ENCODE results near the gene KLLN.
A peak's percentile ranks its signal among the peaks of the same experiment; 100 is the strongest.

Gene KLLN

DNA sequence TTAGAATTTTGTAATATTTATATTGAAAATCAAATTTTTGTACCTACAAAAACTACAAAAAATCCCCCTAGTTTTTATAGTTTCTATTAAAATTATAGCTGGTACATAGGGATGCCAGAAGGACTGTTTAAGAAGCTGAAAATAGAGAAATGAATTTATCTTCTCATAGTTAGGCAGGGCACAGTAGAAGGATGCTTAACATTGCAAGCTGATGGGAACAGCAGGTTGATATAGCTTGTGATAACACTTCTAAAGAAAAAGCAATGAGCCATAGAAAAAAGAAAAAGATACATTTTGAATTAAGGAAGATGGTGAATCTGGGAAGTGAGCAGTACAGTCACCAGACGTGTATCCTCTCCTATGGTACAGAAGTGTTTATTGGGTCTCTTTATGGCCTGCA, 32.1 kb upstream of the KLLN start:
- WGBS: 100% methylated on average over 1 of the region's 1 CpG
- Histone ChIP-seq H3K4me2 (ENCODE audit: low read length, poor library complexity, severe bottlenecking) (no peak overlapping the region), H3K4ac (ENCODE audit: low read depth in 1 of 2, low read length in 2 of 2) (no peak overlapping the region)

DNA sequence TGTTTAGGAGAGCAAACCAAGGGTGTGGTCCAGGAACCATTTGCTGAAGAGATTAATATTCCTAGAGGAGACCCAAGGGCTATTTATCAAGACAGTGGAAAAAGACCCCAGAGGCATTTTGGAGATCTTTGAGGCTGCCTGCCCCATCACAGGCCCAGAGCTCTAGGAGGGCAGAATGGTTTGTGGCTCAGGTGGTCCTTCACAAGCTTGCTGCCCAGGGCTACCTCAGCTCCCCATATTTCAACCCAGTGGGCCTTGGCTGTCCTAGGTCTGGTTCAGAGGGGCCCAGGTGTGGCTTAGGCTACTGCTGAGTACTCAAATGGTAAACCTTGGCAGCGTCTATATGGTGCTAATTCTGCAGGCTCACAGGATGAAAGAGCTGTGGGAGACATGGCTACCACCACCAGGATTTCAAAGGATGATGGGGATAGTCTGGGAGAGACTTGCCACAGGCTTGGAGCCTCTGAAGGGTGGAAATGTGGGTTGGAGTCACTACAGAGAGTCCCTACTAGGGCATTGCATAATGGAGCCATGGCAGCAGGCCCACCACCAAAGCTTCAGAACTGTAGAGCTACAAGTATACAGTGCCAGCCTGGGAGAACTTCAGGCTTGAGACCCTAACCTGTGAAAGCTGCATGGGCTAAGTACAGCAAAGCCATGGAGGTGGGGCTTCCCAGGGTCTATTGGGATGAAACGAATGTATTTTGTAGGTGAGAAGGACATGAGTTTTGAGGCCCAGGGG, 24.4 kb upstream of the KLLN start:
- Histone ChIP-seq H4K8ac (ENCODE audit: low read length) (no peak overlapping the region), H3K4me2 (ENCODE audit: low read length, poor library complexity, severe bottlenecking) (no peak overlapping the region), H3K4me3 (ENCODE audit: insufficient read depth in 1 of 2, low read depth in 1 of 2, low read length in 2 of 2) (no peak overlapping the region), H3K79me1 (replicated peaks; ENCODE audit: low read length, poor library complexity, severe bottlenecking) (peaks cover 17% of the 10 kb centered on the region), H3K23ac (ENCODE audit: low read length in 2 of 2) (peak overlapping the region in 1 of 2 experiments; percentile 42), H2BK120ac (ENCODE audit: low read depth, low read length) (no peak overlapping the region), H3K4me1 (ENCODE audit: control insufficient read depth, insufficient read depth, low read depth, low read length) (no peaks in the 10 kb centered on the region), H3K9me3 (ENCODE audit: control insufficient read depth, low read length) (peaks cover 9% of the 10 kb centered on the region), H2AK5ac (ENCODE audit: low read length, severe bottlenecking) (no peak overlapping the region), H3K27ac (ENCODE audit: low read length, poor library complexity, severe bottlenecking) (no peak overlapping the region), H2BK5ac (ENCODE audit: low read depth, low read length, poor library complexity, severe bottlenecking) (no peak overlapping the region), H3K14ac (ENCODE audit: low read length in 2 of 2) (no peak overlapping the region), H2BK15ac (ENCODE audit: low read depth, poor library complexity, severe bottlenecking) (no peak overlapping the region), H4K91ac (ENCODE audit: low read length) (no peak overlapping the region), H3K36me3 (ENCODE audit: control insufficient read depth in 1 of 2, insufficient read depth in 2 of 2, low read depth in 1 of 2, low read length in 2 of 2) (peaks cover 7 to 55% of the 10 kb centered on the region in 2 experiments), H2AFZ (ENCODE audit: low read depth, low read length) (no peak overlapping the region), H2BK12ac (ENCODE audit: low read length in 2 of 2) (no peak overlapping the region), H3K4ac (ENCODE audit: low read depth in 1 of 2, low read length in 2 of 2) (no peak overlapping the region), H3K9ac (ENCODE audit: low read length) (no peak overlapping the region), H3K18ac (ENCODE audit: low read depth in 1 of 2, low read length in 2 of 2) (no peak overlapping the region), H3K27me3 (ENCODE audit: control insufficient read depth in 1 of 2, insufficient read depth in 1 of 2, low read length in 2 of 2) (no peaks in the 10 kb centered on the region)
- no peak for DNase-seq
- 93% methylated on average over 2 of the region's 2 CpGs for WGBS

More for the DNA sequence above, 32.1 kb upstream of the KLLN start:
- H2AFZ ChIP-seq (ENCODE audit: low read depth, low read length): no peak overlapping the region
- no peak overlapping the region for H4K91ac ChIP-seq (ENCODE audit: low read length)
- H3K79me1 ChIP-seq (replicated peaks; ENCODE audit: low read length, poor library complexity, severe bottlenecking): peaks cover 5% of the 10 kb centered on the region
- H3K9ac ChIP-seq (ENCODE audit: low read length): no peak overlapping the region
- no peak overlapping the region for H2BK15ac ChIP-seq (ENCODE audit: low read depth, poor library complexity, severe bottlenecking)
- H3K4me1 ChIP-seq (ENCODE audit: control insufficient read depth, insufficient read depth, low read depth, low read length): peaks cover 1% of the 10 kb centered on the region
- no peak for DNase-seq
- no peak overlapping the region for H2BK120ac ChIP-seq (ENCODE audit: low read depth, low read length)
- H3K4me3 ChIP-seq (ENCODE audit: insufficient read depth in 1 of 2, low read depth in 1 of 2, low read length in 2 of 2): no peak overlapping the region
- no peak overlapping the region for H2BK5ac ChIP-seq (ENCODE audit: low read depth, low read length, poor library complexity, severe bottlenecking)
- no peaks in the 10 kb centered on the region for H3K9me3 ChIP-seq (ENCODE audit: control insufficient read depth, low read length)
- no peak overlapping the region for H2BK12ac ChIP-seq (ENCODE audit: low read length in 2 of 2)
- no peak overlapping the region for H3K18ac ChIP-seq (ENCODE audit: low read depth in 1 of 2, low read length in 2 of 2)
- H3K27me3 ChIP-seq (ENCODE audit: control insufficient read depth in 1 of 2, insufficient read depth in 1 of 2, low read length in 2 of 2): no peaks in the 10 kb centered on the region
- H3K23ac ChIP-seq (ENCODE audit: low read length in 2 of 2): no peak overlapping the region
- H3K14ac ChIP-seq (ENCODE audit: low read length in 2 of 2): no peak overlapping the region
- no peak overlapping the region for H4K8ac ChIP-seq (ENCODE audit: low read length)
- peaks cover 0 to 35% of the 10 kb centered on the region in 2 experiments for H3K36me3 ChIP-seq (ENCODE audit: control insufficient read depth in 1 of 2, insufficient read depth in 2 of 2, low read depth in 1 of 2, low read length in 2 of 2)
- H2AK5ac ChIP-seq (ENCODE audit: low read length, severe bottlenecking): no peak overlapping the region
- H3K27ac ChIP-seq (ENCODE audit: low read length, poor library complexity, severe bottlenecking): no peak overlapping the region

GRCh38 chr10:87887146-87887545, 23.8 kb upstream of the KLLN start:
- Histone ChIP-seq H3K4ac (ENCODE audit: low read depth in 1 of 2, low read length in 2 of 2) (no peak overlapping the region), H2AK5ac (ENCODE audit: low read length, severe bottlenecking) (no peak overlapping the region), H3K27ac (ENCODE audit: low read length, poor library complexity, severe bottlenecking) (no peak overlapping the region), H3K14ac (ENCODE audit: low read length in 2 of 2) (no peak overlapping the region), H4K8ac (ENCODE audit: low read length) (no peak overlapping the region), H3K79me1 (replicated peaks; ENCODE audit: low read length, poor library complexity, severe bottlenecking) (peaks cover 17% of the 10 kb centered on the region), H3K27me3 (ENCODE audit: control insufficient read depth in 1 of 2, insufficient read depth in 1 of 2, low read length in 2 of 2) (no peaks in the 10 kb centered on the region), H4K91ac (ENCODE audit: low read length) (no peak overlapping the region), H2BK12ac (ENCODE audit: low read length in 2 of 2) (no peak overlapping the region), H2AFZ (ENCODE audit: low read depth, low read length) (no peak overlapping the region), H3K18ac (ENCODE audit: low read depth in 1 of 2, low read length in 2 of 2) (no peak overlapping the region), H2BK15ac (ENCODE audit: low read depth, poor library complexity, severe bottlenecking) (no peak overlapping the region), H2BK120ac (ENCODE audit: low read depth, low read length) (no peak overlapping the region), H3K9me3 (ENCODE audit: control insufficient read depth, low read length) (peaks cover 9% of the 10 kb centered on the region), H3K23ac (ENCODE audit: low read length in 2 of 2) (no peak overlapping the region), H3K4me1 (ENCODE audit: control insufficient read depth, insufficient read depth, low read depth, low read length) (no peaks in the 10 kb centered on the region), H3K36me3 (ENCODE audit: control insufficient read depth in 1 of 2, insufficient read depth in 2 of 2, low read depth in 1 of 2, low read length in 2 of 2) (peaks cover 7 to 55% of the 10 kb centered on the region in 2 experiments), H2BK5ac (ENCODE audit: low read depth, low read length, poor library complexity, severe bottlenecking) (no peak overlapping the region), H3K4me2 (ENCODE audit: low read length, poor library complexity, severe bottlenecking) (no peak overlapping the region), H3K4me3 (ENCODE audit: insufficient read depth in 1 of 2, low read depth in 1 of 2, low read length in 2 of 2) (no peak overlapping the region), H3K9ac (ENCODE audit: low read length) (no peak overlapping the region)
- WGBS: 89% methylated on average over 1 of the region's 1 CpG
- no peak for DNase-seq

DNA sequence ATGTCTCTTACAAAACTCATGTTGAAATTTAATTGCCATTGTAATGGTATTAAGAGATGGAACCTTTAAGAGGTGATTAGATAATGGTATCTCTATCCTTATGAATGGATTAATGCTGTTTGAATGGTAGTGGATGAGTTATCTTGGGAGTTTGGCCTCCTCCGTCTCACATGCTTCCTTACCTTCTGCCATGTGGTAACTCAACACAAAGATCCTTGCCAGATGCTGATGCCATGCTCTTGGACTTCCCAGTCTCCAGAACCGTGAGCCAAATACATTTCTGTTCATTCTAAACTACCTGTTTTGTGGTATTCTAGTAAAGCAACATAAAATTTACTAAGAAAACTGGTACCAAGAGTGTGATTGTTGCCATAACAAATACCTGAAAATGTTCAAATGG, 23.3 kb upstream of the KLLN start:
- no peak overlapping the region for H3K23ac ChIP-seq (ENCODE audit: low read length in 2 of 2)
- H3K14ac ChIP-seq (ENCODE audit: low read length in 2 of 2): no peak overlapping the region
- H3K4me2 ChIP-seq (ENCODE audit: low read length, poor library complexity, severe bottlenecking): no peak overlapping the region
- H2BK15ac ChIP-seq (ENCODE audit: low read depth, poor library complexity, severe bottlenecking): no peak overlapping the region
- H3K4me3 ChIP-seq (ENCODE audit: insufficient read depth in 1 of 2, low read depth in 1 of 2, low read length in 2 of 2): no peak overlapping the region
- H3K36me3 ChIP-seq (ENCODE audit: control insufficient read depth in 1 of 2, insufficient read depth in 2 of 2, low read depth in 1 of 2, low read length in 2 of 2): peaks cover 7 to 55% of the 10 kb centered on the region in 2 experiments
- H2BK12ac ChIP-seq (ENCODE audit: low read length in 2 of 2): no peak overlapping the region
- H2BK5ac ChIP-seq (ENCODE audit: low read depth, low read length, poor library complexity, severe bottlenecking): no peak overlapping the region
- WGBS: 100% methylated on average over 1 of the region's 2 CpGs
- no peak overlapping the region for H3K27ac ChIP-seq (ENCODE audit: low read length, poor library complexity, severe bottlenecking)
- no peak overlapping the region for H2AFZ ChIP-seq (ENCODE audit: low read depth, low read length)
- H3K4me1 ChIP-seq (ENCODE audit: control insufficient read depth, insufficient read depth, low read depth, low read length): no peaks in the 10 kb centered on the region
- no peak for DNase-seq
- H3K4ac ChIP-seq (ENCODE audit: low read depth in 1 of 2, low read length in 2 of 2): no peak overlapping the region
- H3K79me1 ChIP-seq (replicated peaks; ENCODE audit: low read length, poor library complexity, severe bottlenecking): peaks cover 16% of the 10 kb centered on the region
- no peak overlapping the region for H4K8ac ChIP-seq (ENCODE audit: low read length)
- H3K9me3 ChIP-seq (ENCODE audit: control insufficient read depth, low read length): peaks cover 9% of the 10 kb centered on the region
- H2BK120ac ChIP-seq (ENCODE audit: low read depth, low read length): no peak overlapping the region
- no peaks in the 10 kb centered on the region for H3K27me3 ChIP-seq (ENCODE audit: control insufficient read depth in 1 of 2, insufficient read depth in 1 of 2, low read length in 2 of 2)
- H2AK5ac ChIP-seq (ENCODE audit: low read length, severe bottlenecking): no peak overlapping the region
- H4K91ac ChIP-seq (ENCODE audit: low read length): no peak overlapping the region
- H3K18ac ChIP-seq (ENCODE audit: low read depth in 1 of 2, low read length in 2 of 2): no peak overlapping the region
- no peak overlapping the region for H3K9ac ChIP-seq (ENCODE audit: low read length)

Data from mesenchymal stem cell (in vitro differentiated cells and primary cell).